Naive B cell (primary cell): ENCODE measurements around the gene MYDGF. TPM values are rescaled to one million over a fixed set of nuclear protein-coding genes. Genes with fewer than 3 reads are reported as not detected.

ENCODE experiments used
- ATAC-seq, 2 donors: fragments of 150-1000 bp; cut with Tn5 transposase; 2 replicates each; pipeline ENCODE4 v1.10.0; 2021; ENCODE audit warnings: low read depth in 2 of 2, mild to moderate bottlenecking in 2 of 2, moderate library complexity in 2 of 2
- DNase-seq: peaks from one replicate; pipeline ENCODE4 v3.0.0; 2022
- H3K27ac Mint-ChIP-seq, 6 donors: one replicate each; pipeline ENCODE4 v1.8.0; 2020 to 2022; ENCODE audit warnings: mild to moderate bottlenecking in 6 of 6, mixed read lengths in 6 of 6, moderate library complexity in 5 of 6, inconsistent platforms in 2 of 6
- H3K27me3 Mint-ChIP-seq, 3 donors: one replicate each; pipeline ENCODE4 v1.8.0; 2021 to 2022; ENCODE audit warnings: mixed read lengths in 3 of 3, mild to moderate bottlenecking in 1 of 3
- H3K36me3 Mint-ChIP-seq, 2 donors: one replicate each; pipeline ENCODE4 v1.8.0; 2020 to 2022; ENCODE audit warnings: mixed read lengths in 2 of 2, inconsistent platforms in 1 of 2, mild to moderate bottlenecking in 1 of 2
- H3K4me1 Mint-ChIP-seq, 3 donors: one replicate each; pipeline ENCODE4 v1.8.0; 2020 to 2022; ENCODE audit warnings: mixed read lengths in 3 of 3, inconsistent platforms in 1 of 3, mild to moderate bottlenecking in 1 of 3, moderate library complexity in 1 of 3
- H3K4me3 Mint-ChIP-seq, 8 donors: one replicate each; pipeline ENCODE4 v1.8.0; 2020 to 2022; ENCODE audit warnings: mild to moderate bottlenecking in 8 of 8, mixed read lengths in 8 of 8, moderate library complexity in 8 of 8, inconsistent platforms in 2 of 8
- H3K9me3 Mint-ChIP-seq, 7 donors: one replicate each; pipeline ENCODE4 v1.8.0; 2020 to 2022; ENCODE audit warnings: mixed read lengths in 7 of 7, mild to moderate bottlenecking in 5 of 7, inconsistent platforms in 2 of 7, moderate library complexity in 1 of 7
- polyA plus RNA-seq, 6 donors: library from polyadenylated mRNA; unstranded; fragments of 300-500 nt; fragmentation: Illumina TruSeq; gene quantifications; one replicate each; pipeline ENCODE4 v1.2.3, GENCODE V29; 2021; ENCODE audit warnings: low read depth in 6 of 6

The MYDGF gene
- polyA plus RNA-seq, 6 donors from 2014 or later: 80.0 to 105 (median 83.2) TPM

DNA sequence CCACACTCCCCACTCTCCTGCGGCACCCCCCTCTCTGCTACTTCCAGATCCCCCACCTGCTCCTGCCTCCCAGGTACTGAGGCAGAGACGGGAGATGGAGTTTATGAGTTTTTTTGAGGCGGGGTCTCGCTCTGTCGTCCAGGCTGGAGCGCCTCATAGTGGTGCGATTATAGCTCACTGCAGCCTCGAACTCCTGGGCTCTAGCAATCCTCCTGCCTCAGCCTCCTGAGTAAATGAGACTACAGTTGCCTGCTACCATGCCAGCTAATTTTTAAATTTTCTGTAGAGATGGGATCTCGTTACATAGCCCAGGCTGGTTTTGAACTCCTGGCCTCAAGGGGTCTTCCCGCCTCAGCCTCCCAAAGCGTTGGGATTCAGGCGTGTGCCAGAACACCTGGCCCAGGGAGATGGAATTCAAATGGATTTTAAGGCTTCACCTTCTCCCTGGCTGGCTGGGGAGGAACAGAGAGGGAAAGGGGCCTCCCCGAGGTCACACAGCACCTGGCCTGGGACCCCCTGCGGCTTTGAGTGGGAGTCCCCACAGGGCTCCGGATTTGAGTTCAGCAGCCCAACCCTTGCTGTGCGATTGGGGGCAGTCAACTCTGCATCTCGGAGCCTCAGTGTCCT is 50.4 kb downstream of the MYDGF start:
- no peak for DNase-seq
- H3K4me1 Mint-ChIP-seq: peaks cover 0 to 3% (median 0%) of the 10 kb centered on the region in 3 donors
- no peaks in the 10 kb centered on the region for H3K9me3 Mint-ChIP-seq
- no peak overlapping the region for H3K4me3 Mint-ChIP-seq
- H3K36me3 Mint-ChIP-seq: no peaks in the 10 kb centered on the region
- no peak for ATAC-seq
- H3K27ac Mint-ChIP-seq: peak overlapping the region in 1 of 6 donors; percentile 56
- H3K27me3 Mint-ChIP-seq: peaks cover 0 to 37% (median 34%) of the 10 kb centered on the region in 3 donors

DNA sequence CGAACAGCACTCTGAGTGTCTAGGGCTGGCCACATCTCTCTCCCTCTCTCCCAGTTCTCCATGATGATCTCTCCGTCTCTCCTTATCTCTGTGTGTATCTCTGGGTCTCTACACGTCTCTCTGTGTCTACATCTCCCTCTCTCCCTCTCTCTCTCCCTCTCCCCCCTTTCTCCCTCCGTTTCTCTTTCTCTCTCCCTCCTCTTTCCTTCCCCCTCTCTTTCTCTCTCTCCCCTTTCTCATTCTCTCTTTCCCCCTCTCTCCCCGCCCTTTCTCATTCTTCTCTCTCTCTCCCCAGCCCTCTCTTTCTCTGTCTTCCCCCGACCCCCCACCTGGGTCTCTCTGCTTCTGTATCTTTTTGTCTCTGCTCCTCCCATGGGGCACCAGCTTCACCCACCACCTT is 52.1 kb downstream of the MYDGF start:
- H3K36me3 Mint-ChIP-seq: no peaks in the 10 kb centered on the region
- H3K4me1 Mint-ChIP-seq: peaks cover 0 to 3% (median 0%) of the 10 kb centered on the region in 3 donors
- peaks cover 0 to 34% (median 31%) of the 10 kb centered on the region in 3 donors for H3K27me3 Mint-ChIP-seq
- no peak overlapping the region for H3K4me3 Mint-ChIP-seq
- no peaks in the 10 kb centered on the region for H3K9me3 Mint-ChIP-seq
- DNase-seq (no peak), ATAC-seq (no peak)
- H3K27ac Mint-ChIP-seq: peak overlapping the region in 1 of 6 donors; percentile 74

DNA sequence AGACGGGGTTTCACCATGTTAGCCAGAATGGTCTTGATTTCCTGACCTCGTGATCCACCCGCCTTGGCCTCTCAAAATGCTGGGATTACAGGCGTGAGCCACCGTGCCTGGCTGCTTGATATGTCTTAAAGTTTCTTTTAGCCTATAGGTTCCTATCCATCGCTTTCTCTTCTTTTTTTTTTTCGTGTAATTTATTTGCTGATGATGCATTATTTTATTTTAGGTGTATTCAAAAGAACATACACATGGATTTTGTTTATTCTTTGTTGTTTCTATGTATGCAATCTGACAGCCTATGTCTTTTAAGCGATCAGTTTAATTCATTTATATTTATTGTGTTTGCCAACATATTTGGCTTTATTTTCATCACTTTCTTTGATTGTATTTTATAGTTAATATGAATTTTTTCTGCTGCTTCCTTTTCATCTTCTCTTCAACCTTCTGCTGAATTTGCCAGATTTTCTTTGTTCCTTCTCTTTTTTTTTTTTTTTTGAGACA is 56.8 kb downstream of the MYDGF start:
- Mint-ChIP-seq H3K9me3 (no peaks in the 10 kb centered on the region), H3K4me1 (peaks cover 10 to 12% (median 11%) of the 10 kb centered on the region in 3 donors), H3K4me3 (peak overlapping the region in 1 of 8 donors; percentile 67), H3K27me3 (peaks cover 6 to 27% (median 26%) of the 10 kb centered on the region in 3 donors), H3K36me3 (no peaks in the 10 kb centered on the region), H3K27ac (no peak overlapping the region)
- ATAC-seq: no peak
- DNase-seq: no peak

DNA sequence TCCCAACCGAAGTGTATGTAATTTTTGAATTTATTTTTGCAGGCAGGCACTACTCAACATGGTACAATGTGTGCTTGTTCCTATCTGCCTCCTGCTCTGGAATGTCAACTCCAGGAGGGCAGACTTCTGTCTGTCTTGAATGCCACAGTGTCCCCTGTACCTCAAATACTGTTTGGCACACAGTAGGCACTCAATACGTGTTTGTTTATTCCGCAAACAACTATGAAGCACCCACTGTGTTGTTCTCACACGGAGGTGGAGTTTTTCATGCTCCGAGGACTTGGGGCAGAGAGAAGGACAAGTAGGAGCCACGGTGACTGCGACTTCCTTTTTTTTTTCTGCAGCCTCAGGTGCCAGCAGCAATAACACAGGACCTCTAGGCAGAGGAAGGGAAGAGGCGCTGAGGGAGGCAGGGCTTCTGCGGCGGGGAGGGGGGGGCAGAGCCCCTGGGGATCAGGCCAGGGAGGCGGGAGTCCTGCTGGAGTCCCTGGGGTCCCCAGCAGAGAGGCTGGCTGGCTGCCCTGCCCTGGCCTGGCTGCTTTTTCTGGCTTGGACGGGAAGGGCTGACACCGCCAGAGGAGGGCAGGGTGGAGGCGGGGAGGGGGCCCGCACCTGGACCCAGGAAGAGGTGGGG is 60.1 kb downstream of the MYDGF start:
- peak overlapping the region in 1 of 8 donors; percentile 77 for H3K4me3 Mint-ChIP-seq
- H3K27me3 Mint-ChIP-seq: peaks cover 6 to 26% (median 17%) of the 10 kb centered on the region in 3 donors
- H3K4me1 Mint-ChIP-seq: peaks cover 10 to 12% (median 11%) of the 10 kb centered on the region in 3 donors
- DNase-seq: no peak
- H3K9me3 Mint-ChIP-seq: no peaks in the 10 kb centered on the region
- no peaks in the 10 kb centered on the region for H3K36me3 Mint-ChIP-seq
- H3K27ac Mint-ChIP-seq: peak overlapping the region in 2 of 6 donors; percentile 64 to 85
- peak; percentile 63 to 69 for ATAC-seq

Other genes with a start within 250 kb of the MYDGF start
- 1 to 10 TPM; 3.6 to 9.1 (median 5.6) TPM for gene UBXN6, start 212.5 kb downstream of the MYDGF start, polyA plus RNA-seq
- gene HDGFL2, start 198.0 kb downstream of the MYDGF start, polyA plus RNA-seq: 10 to 100 TPM in 4 of 6 donors, 1 to 10 TPM in 1, under 1 TPM in 1; 0.91 to 22.7 (median 11.5) TPM
- gene PLIN4, start 151.9 kb downstream of the MYDGF start, polyA plus RNA-seq: under 1 TPM in 4 of 6 donors, not detected in 2; 0.04 to 0.21 (median 0.14) TPM
- gene PLIN5, start 135.1 kb downstream of the MYDGF start, polyA plus RNA-seq: under 1 TPM in 1 of 6 donors, not detected in 5; 0.52 TPM
- gene LRG1, start 130.3 kb downstream of the MYDGF start, polyA plus RNA-seq: under 1 TPM in 3 of 6 donors, not detected in 3; 0.12 to 0.58 (median 0.25) TPM
- not detected for gene SEMA6B, start 110.7 kb downstream of the MYDGF start, polyA plus RNA-seq
- 10 to 100 TPM in 1 of 6 donors, 1 to 10 TPM in 5; 4.7 to 14.2 (median 8.0) TPM for gene TNFAIP8L1, start 30.8 kb downstream of the MYDGF start, polyA plus RNA-seq
- 10 to 100 TPM; 15.6 to 36.0 (median 17.4) TPM for gene DPP9, start 53.5 kb upstream of the MYDGF start, polyA plus RNA-seq
- gene FEM1A, start 121.4 kb upstream of the MYDGF start, polyA plus RNA-seq: 1 to 10 TPM in 5 of 6 donors, under 1 TPM in 1; 0.84 to 5.0 (median 3.2) TPM
- 10 to 100 TPM in 3 of 6 donors, 1 to 10 TPM in 3; 1.0 to 22.4 (median 9.6) TPM for gene TICAM1, start 161.4 kb upstream of the MYDGF start, polyA plus RNA-seq
- gene PLIN3, start 197.3 kb upstream of the MYDGF start, polyA plus RNA-seq: 10 to 100 TPM; 35.0 to 57.6 (median 40.4) TPM
- 1 to 10 TPM; 1.9 to 3.7 (median 2.5) TPM for gene ARRDC5, start 232.6 kb upstream of the MYDGF start, polyA plus RNA-seq
- gene UHRF1, start 239.2 kb upstream of the MYDGF start, polyA plus RNA-seq: under 1 TPM in 4 of 6 donors, not detected in 2; 0.07 to 0.17 (median 0.14) TPM